Stimulated activated CD4-positive, alpha-beta T cell treated with anti-CD3 and anti-CD28 coated beads, Interleukin-15, amount 100 ng/mL, for 24 hours (primary cell): Measurements from ENCODE around the gene PCDHA9.

Experiments used
- DNase-seq: peaks from one replicate; pipeline ENCODE4 v3.0.0-alpha.2; 2020

Gene PCDHA9

DNA sequence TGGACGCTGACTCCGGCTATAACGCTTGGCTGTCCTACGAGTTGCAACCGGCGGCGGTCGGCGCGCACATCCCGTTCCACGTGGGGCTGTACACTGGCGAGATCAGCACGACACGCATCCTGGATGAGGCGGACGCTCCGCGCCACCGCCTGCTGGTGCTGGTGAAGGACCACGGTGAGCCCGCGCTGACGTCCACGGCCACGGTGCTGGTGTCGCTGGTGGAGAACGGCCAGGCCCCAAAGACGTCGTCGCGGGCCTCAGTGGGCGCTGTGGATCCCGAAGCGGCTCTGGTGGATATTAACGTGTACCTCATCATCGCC, 29.0 kb downstream of the PCDHA9 start:
- no peak for DNase-seq

GRCh38 chr5:140881889-140882590, 33.9 kb downstream of the PCDHA9 start, which contains the start of gene PCDHA13:
Gene PCDHA13, plus strand, starts transcription at chr5:140882124. Its CDS starts 145 bp downstream, at chr5:140882269.
- no peak for DNase-seq

GRCh38 chr5:140882591-140882899, 34.4 kb downstream of the PCDHA9 start:
- DNase-seq, result no peak

DNA sequence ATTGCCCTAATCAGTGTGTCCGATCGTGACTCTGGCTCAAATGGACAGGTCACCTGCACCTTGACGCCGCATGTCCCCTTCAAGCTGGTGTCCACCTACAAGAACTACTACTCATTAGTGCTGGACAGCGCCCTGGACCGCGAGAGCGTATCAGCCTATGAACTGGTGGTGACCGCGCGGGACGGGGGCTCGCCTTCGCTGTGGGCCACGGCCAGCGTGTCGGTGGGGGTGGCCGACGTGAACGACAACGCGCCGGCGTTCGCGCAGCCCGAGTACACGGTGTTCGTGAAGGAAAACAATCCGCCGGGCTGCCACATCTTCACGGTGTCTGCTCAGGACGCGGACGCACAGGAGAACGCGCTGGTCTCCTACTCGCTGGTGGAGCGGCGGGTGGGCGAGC, 35.2 kb downstream of the PCDHA9 start:
- no peak for DNase-seq

DNA sequence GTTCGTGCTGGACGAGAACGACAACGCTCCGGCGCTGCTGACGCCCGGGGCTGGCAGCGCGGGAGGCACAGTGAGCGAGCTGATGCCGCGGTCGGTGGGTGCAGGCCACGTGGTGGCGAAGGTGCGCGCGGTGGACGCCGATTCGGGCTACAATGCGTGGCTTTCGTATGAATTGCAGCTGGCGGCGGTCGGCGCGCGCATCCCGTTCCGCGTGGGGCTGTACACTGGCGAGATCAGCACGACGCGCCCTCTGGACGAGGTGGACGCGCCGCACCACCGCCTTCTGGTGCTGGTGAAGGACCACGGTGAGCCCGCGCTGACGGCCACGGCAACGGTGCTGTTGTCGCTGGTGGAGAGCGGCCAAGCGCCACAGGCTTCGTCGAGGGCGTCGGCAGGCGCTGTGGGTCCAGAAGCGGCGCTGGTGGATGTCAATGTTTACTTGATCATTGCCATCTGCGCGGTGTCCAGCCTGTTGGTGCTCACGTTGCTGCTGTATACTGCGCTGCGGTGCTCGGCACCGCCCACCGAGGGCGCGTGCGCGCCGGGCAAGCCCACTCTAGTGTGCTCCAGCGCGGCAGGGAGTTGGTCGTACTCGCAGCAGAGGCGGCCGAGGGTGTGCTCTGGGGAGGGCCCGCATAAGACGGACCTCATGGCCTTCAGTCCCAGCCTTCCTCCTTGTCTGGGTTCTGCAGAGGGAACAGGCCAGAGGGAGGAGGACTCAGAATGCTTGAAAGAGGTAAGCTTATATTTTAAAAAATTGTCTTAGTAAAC, 35.9 kb downstream of the PCDHA9 start:
- DNase-seq, result no peak
